Natural killer cell treated with Interleukin-12 subunit alpha and Interleukin-12 subunit beta and Interleukin-15 and Interleukin-18, amount 100 ng/mL, for 72 hours (primary cell): ENCODE data around the gene STAG1. TPM values are rescaled to one million over a fixed set of nuclear protein-coding genes. Genes with fewer than 3 reads are reported as not detected.
A peak's percentile ranks its signal among the peaks of the same experiment; 100 is the strongest.
"Not testable (repeated sequence)": the region's sequence is repeated elsewhere in the genome, so short reads cannot be mapped to it uniquely, and the experiment has no call there.

Experiments used
- ATAC-seq, 2 donors: fragments of 150-1000 bp; cut with Tn5 transposase in 1 of 2; sonication (Bioruptor Pico), chemical (Tn5 transposase) in 1 of 2; 2 replicates each; pipeline ENCODE4 v1.10.0; 2021
- DNase-seq: peaks from one replicate; pipeline ENCODE4 v3.0.0; 2022; ENCODE audit warnings: low spot score
- H3K27ac Mint-ChIP-seq, 2 donors: 1 replicate in 1 of 2; 2 replicates in 1 of 2; pipeline ENCODE4 v1.8.0; 2022; ENCODE audit warnings: mixed read lengths in 2 of 2, mild to moderate bottlenecking in 1 of 2, moderate library complexity in 1 of 2
- H3K27me3 Mint-ChIP-seq, 2 donors: 1 replicate in 1 of 2; 2 replicates in 1 of 2; pipeline ENCODE4 v1.8.0; 2022; ENCODE audit warnings: mixed read lengths in 2 of 2
- H3K36me3 Mint-ChIP-seq: one replicate; pipeline ENCODE4 v1.8.0; 2022; ENCODE audit warnings: mixed read lengths
- H3K4me1 Mint-ChIP-seq, 2 donors: 1 replicate in 1 of 2; 2 replicates in 1 of 2; pipeline ENCODE4 v1.8.0; 2022; ENCODE audit warnings: low read depth in 2 of 2, mixed read lengths in 2 of 2, mild to moderate bottlenecking in 1 of 2
- H3K4me3 Mint-ChIP-seq: one replicate; pipeline ENCODE4 v1.8.0; 2022; ENCODE audit warnings: mixed read lengths
- H3K9me3 Mint-ChIP-seq: 2 replicates; pipeline ENCODE4 v1.8.0; 2022; ENCODE audit warnings: mixed read lengths
- total RNA-seq, 2 donors: library from RNA; stranded (reverse); gene quantifications; one replicate each; pipeline ENCODE4 v1.2.3, GENCODE V29; 2022

The STAG1 gene
- total RNA-seq, 2 donors from 2014 or later = 48.7 to 88.7 TPM

DNA sequence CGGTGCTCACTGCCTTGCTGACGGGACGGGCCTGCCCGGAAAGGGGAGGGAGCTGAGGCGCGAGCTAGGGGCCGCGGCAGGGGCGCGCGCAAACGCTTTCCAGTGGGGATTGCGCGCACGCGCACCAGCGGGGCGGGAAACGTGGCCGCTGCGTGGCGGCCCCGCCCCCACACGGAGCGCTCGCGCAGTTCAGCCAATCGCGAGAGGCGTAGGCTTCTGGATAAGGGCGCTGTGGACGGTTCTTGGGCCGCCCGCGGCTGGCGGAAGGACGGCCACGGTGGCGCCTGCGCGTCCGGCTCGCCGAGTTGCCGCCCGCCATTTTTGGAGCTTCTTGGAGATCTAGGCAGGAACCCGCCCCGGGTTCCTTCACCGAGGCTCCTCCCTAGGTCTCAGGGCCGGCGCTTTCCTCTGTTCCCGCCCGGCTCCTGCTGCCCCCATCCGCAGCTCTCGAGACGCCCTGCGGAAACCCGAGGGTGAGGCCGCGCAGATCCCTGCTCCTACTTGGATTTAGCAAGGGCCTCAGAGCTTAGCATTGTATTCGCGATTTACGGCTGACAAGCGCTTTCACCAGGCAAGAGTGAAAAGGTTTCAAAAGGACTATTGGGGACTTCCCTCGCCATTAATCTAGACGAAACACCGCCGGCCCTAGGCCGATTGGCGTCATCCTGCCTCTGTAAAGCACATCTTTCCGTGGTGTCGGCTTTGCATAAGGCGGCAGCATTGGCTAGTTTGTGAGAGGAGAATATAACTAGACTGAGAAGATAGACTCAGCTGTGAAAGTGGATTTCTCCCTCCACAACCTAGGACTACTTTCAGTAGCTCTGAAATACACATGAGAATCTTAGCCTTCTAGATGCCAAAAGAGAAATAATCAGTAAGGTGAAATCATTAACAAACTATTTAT lies 496 bp upstream of the STAG1 start:
- H3K9me3 Mint-ChIP-seq = no peaks in the 10 kb centered on the region
- no peaks in the 10 kb centered on the region for H3K27me3 Mint-ChIP-seq
- no peaks in the 10 kb centered on the region for H3K36me3 Mint-ChIP-seq
- H3K4me3 Mint-ChIP-seq = peak overlapping the region; percentile 87
- peak overlapping the region; percentile 89 to 96 for H3K27ac Mint-ChIP-seq
- H3K4me1 Mint-ChIP-seq = peaks cover 41 to 48% of the 10 kb centered on the region in 2 donors
- ATAC-seq (peak; percentile 95 to 96), DNase-seq (peak; percentile 100)

DNA sequence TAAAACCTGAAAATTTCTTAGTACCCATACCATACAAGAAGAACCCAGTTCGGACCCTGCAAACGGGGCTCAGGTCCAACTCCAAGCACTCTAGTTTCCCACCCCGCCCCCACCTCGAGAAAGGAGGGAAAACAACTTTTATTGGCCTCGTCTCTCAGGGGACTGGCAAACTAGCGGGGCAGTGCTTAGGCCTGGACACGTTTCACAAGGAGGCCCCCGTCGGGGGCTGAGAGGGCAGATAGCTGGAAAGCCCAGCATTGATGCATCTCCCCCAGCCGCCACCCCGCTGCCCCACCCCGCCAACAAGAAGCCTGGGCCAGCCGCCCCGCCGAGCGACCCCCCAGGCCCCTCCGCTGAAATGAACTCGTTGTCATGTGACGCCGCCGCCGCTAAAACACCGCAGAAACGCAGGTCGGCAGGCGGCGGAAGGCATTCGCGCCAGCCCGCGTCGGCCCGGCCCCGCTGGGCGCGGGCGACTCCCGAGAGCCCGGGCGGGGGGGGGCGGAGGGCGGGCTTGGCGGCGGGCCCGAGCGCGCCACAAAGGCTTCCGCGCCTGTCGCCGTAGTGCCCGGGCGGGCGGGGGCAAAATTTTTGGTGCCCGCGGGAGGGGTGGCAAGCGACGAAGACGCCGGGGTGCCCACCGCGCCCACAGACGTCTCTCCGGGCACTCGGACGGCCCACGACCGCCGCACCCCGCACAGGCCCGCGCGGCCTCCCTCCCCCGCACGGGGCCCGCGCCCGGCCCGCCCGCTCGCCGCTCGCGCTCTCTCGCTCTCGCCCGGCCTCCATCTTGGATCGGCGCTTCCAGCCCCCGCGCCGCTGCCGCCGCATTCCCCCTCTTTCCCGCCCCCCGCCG lies 634 bp downstream of the STAG1 start:
- Mint-ChIP-seq H3K27ac (peak overlapping the region; percentile 92 to 96), H3K9me3 (no peaks in the 10 kb centered on the region), H3K4me3 (peak overlapping the region; percentile 92), H3K36me3 (no peaks in the 10 kb centered on the region), H3K4me1 (peaks cover 42 to 50% of the 10 kb centered on the region in 2 donors), H3K27me3 (no peaks in the 10 kb centered on the region)
- ATAC-seq = peak; percentile 40 to 55
- peak; percentile 80 for DNase-seq

DNA sequence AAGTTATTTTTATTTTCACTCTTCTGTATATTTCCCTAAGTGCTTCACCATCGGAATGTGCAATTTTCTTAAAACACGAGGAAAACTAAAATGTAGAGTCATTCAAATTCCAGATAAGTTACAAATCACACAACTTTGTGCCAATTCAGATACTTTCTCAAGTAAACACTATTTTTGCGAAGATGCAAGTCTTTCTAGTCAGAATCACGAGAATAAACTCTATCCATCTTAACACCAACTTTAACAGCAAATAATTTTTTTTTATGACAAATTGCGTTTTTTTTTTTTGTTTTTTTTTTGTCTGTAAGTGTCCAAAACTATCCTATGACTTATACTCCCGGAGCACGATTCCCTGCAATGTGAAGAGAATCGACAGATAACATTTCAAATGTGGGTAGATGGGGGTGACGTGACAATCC lies 1.3 kb downstream of the STAG1 start:
- peak overlapping the region; percentile 92 to 94 for H3K27ac Mint-ChIP-seq
- H3K4me3 Mint-ChIP-seq = peak overlapping the region; percentile 92
- DNase-seq (no peak), ATAC-seq (no peak)
- H3K9me3 Mint-ChIP-seq = no peaks in the 10 kb centered on the region
- H3K27me3 Mint-ChIP-seq = no peaks in the 10 kb centered on the region
- H3K36me3 Mint-ChIP-seq = no peaks in the 10 kb centered on the region
- peaks cover 45 to 56% of the 10 kb centered on the region in 2 donors for H3K4me1 Mint-ChIP-seq

DNA sequence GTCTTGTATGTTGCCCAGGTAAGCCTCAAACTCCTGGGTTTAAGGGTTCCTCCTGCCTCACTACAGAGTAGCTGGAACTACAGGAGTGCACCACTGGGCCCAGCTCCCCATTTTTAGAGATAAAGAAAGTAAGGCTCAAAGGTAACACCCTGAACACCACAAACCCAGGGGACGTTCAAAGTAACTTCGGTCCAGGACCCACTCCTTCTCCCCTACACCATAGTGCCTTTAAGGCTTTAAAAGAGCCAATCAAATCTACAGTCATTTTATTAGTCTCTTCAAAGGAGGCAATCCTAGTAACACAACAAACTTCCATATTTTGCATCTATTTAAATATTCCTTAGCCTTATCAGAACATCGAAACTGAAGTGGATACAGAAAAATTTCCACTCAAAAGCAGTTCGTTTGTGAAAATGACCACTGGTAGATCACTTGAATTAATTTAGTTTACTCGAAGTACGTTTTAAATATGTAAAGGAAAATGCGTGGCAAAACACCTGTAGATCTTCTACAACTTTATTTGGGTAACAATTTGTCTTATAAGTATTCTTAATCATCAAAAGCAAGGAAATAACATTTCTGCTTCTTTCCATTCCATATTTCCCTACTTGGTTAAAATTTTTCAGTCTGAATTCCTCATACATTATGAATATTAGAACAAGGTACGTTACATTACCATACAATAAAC lies 1.8 kb downstream of the STAG1 start:
- peak overlapping the region; percentile 92 to 94 for H3K27ac Mint-ChIP-seq
- peak overlapping the region; percentile 92 for H3K4me3 Mint-ChIP-seq
- ATAC-seq = no peak
- DNase-seq = no peak
- H3K36me3 Mint-ChIP-seq = no peaks in the 10 kb centered on the region
- peaks cover 49 to 60% of the 10 kb centered on the region in 2 donors for H3K4me1 Mint-ChIP-seq
- no peaks in the 10 kb centered on the region for H3K27me3 Mint-ChIP-seq
- no peaks in the 10 kb centered on the region for H3K9me3 Mint-ChIP-seq

GRCh38 chr3:136749602-136750001 lies 2.6 kb downstream of the STAG1 start:
- peak overlapping the region; percentile 92 for H3K4me3 Mint-ChIP-seq

DNA sequence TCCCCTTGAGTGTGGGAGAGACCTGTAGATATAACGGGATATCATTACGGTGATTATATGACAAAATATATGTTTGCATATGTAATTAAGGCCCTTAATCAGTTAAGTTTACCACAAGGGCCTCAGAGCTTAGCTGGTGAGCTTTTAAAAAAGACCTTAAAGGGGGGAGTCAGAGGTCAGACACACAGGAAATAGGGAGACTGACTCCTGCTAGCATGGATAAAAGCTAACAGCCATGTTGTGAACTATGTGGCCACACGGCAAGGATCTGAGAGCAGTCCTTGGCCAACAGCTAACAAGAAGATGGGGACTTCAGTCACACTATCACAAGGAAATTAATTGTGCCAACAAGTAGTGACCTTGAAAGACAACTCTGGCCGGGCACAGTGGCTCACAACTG lies 3.1 kb downstream of the STAG1 start:
- Mint-ChIP-seq H3K36me3 (no peaks in the 10 kb centered on the region), H3K27me3 (no peaks in the 10 kb centered on the region), H3K27ac (peak overlapping the region; percentile 92 to 94), H3K4me3 (peak overlapping the region; percentile 92), H3K4me1 (peaks cover 50 to 61% of the 10 kb centered on the region in 2 donors), H3K9me3 (no peaks in the 10 kb centered on the region)
- ATAC-seq = no peak
- no peak for DNase-seq

More at GRCh38 chr3:136749602-136750001, 2.6 kb downstream of the STAG1 start:
- H3K27me3 Mint-ChIP-seq, ATAC-seq, H3K9me3 Mint-ChIP-seq, DNase-seq, H3K36me3 Mint-ChIP-seq: not testable (repeated sequence)
- peaks cover 49 to 61% of the 10 kb centered on the region in 2 donors for H3K4me1 Mint-ChIP-seq
- peak overlapping the region; percentile 92 to 94 for H3K27ac Mint-ChIP-seq

- H3K4me1 Mint-ChIP-seq = peaks cover 45 to 54% of the 10 kb centered on the region in 2 donors
- no peaks in the 10 kb centered on the region for H3K36me3 Mint-ChIP-seq
- ATAC-seq = no peak
- H3K27me3 Mint-ChIP-seq = no peaks in the 10 kb centered on the region
- H3K4me3 Mint-ChIP-seq = no peak overlapping the region
- H3K27ac Mint-ChIP-seq = peak overlapping the region in 1 of 2 donors; percentile 58
- H3K9me3 Mint-ChIP-seq = no peaks in the 10 kb centered on the region
- no peak for DNase-seq
Observed at GRCh38 chr3:136745916-136746315, 6.3 kb downstream of the STAG1 start.

GRCh38 chr3:136741063-136741462 lies 11.1 kb downstream of the STAG1 start:
- H3K27ac Mint-ChIP-seq = no peak overlapping the region
- no peaks in the 10 kb centered on the region for H3K9me3 Mint-ChIP-seq
- no peak overlapping the region for H3K4me3 Mint-ChIP-seq
- ATAC-seq = no peak
- H3K27me3 Mint-ChIP-seq = no peaks in the 10 kb centered on the region
- H3K4me1 Mint-ChIP-seq = peaks cover 32 to 38% of the 10 kb centered on the region in 2 donors
- DNase-seq = no peak
- H3K36me3 Mint-ChIP-seq = peaks cover 7% of the 10 kb centered on the region

GRCh38 chr3:136740351-136740958 lies 11.7 kb downstream of the STAG1 start:
- no peaks in the 10 kb centered on the region for H3K9me3 Mint-ChIP-seq
- peaks cover 29 to 32% of the 10 kb centered on the region in 2 donors for H3K4me1 Mint-ChIP-seq
- H3K27ac Mint-ChIP-seq = no peak overlapping the region
- peaks cover 7% of the 10 kb centered on the region for H3K36me3 Mint-ChIP-seq
- ATAC-seq = no peak
- H3K27me3 Mint-ChIP-seq = no peaks in the 10 kb centered on the region
- no peak overlapping the region for H3K4me3 Mint-ChIP-seq
- DNase-seq = no peak

DNA sequence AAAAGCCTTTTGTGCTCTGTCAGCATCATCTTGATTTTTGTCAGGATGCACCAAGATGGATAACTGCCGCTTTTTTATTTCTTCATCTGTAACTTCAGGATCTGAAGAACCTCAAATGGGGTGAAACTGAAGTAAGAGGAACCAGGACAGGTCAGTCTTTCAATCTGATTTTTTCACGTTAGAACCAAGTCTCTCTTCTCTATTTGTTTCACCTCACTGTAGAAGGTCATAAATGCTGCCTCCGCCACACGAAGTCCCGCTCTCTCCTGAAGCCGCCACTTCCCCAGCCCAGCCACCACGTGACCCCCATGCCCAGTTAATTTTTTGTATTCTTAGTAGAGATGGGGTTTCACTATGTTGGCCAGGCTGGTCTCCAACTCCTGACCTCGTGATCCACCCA lies 15.2 kb downstream of the STAG1 start:
- not testable (repeated sequence) for H3K4me3 Mint-ChIP-seq, H3K36me3 Mint-ChIP-seq, H3K27me3 Mint-ChIP-seq, H3K27ac Mint-ChIP-seq, ATAC-seq, DNase-seq, H3K9me3 Mint-ChIP-seq
- H3K4me1 Mint-ChIP-seq = peaks cover 29 to 36% of the 10 kb centered on the region in 2 donors

DNA sequence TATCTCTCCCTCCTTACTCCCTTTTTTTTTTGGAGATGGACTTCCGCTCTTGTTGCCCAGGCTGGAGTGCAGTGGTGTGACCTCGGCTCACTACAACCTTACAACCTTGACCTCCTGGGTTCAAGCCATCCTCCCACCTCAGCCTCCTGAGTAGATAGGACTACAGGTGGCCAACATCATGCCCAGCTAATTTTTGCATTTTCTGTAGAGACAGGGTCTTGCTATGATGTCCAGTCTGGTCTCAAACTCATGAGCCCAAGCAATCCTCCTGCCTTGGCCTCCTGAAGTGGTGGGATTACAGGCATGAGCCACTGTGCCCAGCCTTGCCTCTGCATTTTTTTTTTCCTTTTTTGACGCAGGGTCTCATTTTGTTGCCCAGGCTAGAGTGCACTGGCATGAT lies 17.1 kb downstream of the STAG1 start:
- peak overlapping the region in 1 of 2 donors; percentile 40 for H3K27ac Mint-ChIP-seq
- H3K4me1 Mint-ChIP-seq = peaks cover 34 to 39% of the 10 kb centered on the region in 2 donors
- no peaks in the 10 kb centered on the region for H3K27me3 Mint-ChIP-seq
- H3K36me3 Mint-ChIP-seq = peaks cover 7% of the 10 kb centered on the region
- no peaks in the 10 kb centered on the region for H3K9me3 Mint-ChIP-seq
- no peak overlapping the region for H3K4me3 Mint-ChIP-seq
- ATAC-seq = no peak
- DNase-seq = no peak

GRCh38 chr3:136734382-136735070 lies 17.7 kb downstream of the STAG1 start:
- no peak for DNase-seq
- ATAC-seq = no peak
- H3K4me3 Mint-ChIP-seq = no peak overlapping the region
- no peaks in the 10 kb centered on the region for H3K27me3 Mint-ChIP-seq
- H3K9me3 Mint-ChIP-seq = no peaks in the 10 kb centered on the region
- peak overlapping the region in 1 of 2 donors; percentile 40 for H3K27ac Mint-ChIP-seq
- H3K4me1 Mint-ChIP-seq = peaks cover 34 to 39% of the 10 kb centered on the region in 2 donors
- H3K36me3 Mint-ChIP-seq = peaks cover 7% of the 10 kb centered on the region
